Kidney (tissue), 14 donors: ENCODE measurements around the gene NOL12. TPM values are rescaled to one million over a fixed set of nuclear protein-coding genes. Genes with fewer than 3 reads are reported as not detected.

Experiments
- DNase-seq, 5 donors: peaks; one replicate each; pipeline ENCODE4 v3.0.0-alpha.2; 2013 to 2020
- FAIRE-seq: peaks from 2 replicates; lab custom pipeline; 2012; peaks lifted over from hg19 to GRCh38; lab: Jason Lieb, UNC
- H3K27ac ChIP-seq, 2 donors: one replicate each; pipeline ENCODE4 v1.7.0; 2013; ENCODE audit warnings: low read depth in 2 of 2, low read length in 2 of 2, inconsistent platforms in 1 of 2
- H3K27me3 ChIP-seq: one replicate; pipeline ENCODE4 v1.7.1; 2013; ENCODE audit warnings: low read length, inconsistent platforms; ENCODE audit not compliant: control insufficient read depth, insufficient read depth
- H3K36me3 ChIP-seq, 3 donors: one replicate each; pipeline versions ENCODE4 v1.7.0 to v1.7.1; 2013; ENCODE audit warnings: low read length in 3 of 3, control low read depth in 1 of 3, inconsistent platforms in 1 of 3; ENCODE audit not compliant: insufficient read depth in 3 of 3, control insufficient read depth in 2 of 3
- H3K4me1 ChIP-seq, 3 donors: one replicate each; pipeline versions ENCODE4 v1.7.0 to v1.7.1; 2013; ENCODE audit warnings: low read length in 3 of 3, inconsistent platforms in 1 of 3, low read depth in 1 of 3; ENCODE audit not compliant: control insufficient read depth in 2 of 3, insufficient read depth in 2 of 3
- H3K4me3 ChIP-seq, 3 donors: one replicate each; pipeline versions ENCODE4 v1.7.0 to v1.8.1; 2013; ENCODE audit warnings: low read length in 3 of 3, control low read depth in 1 of 3, inconsistent platforms in 1 of 3
- H3K9ac ChIP-seq, 3 donors: one replicate each; pipeline versions ENCODE4 v1.7.0 to v1.7.1; 2013; ENCODE audit warnings: low read length in 3 of 3, control low read depth in 1 of 3, inconsistent platforms in 1 of 3
- H3K9me3 ChIP-seq, 3 donors: one replicate each; pipeline versions ENCODE4 v1.7.0 to v1.7.1; 2013; ENCODE audit warnings: low read length in 3 of 3, control low read depth in 1 of 3, inconsistent platforms in 1 of 3; ENCODE audit not compliant: control insufficient read depth in 2 of 3, insufficient read depth in 1 of 3
- intact Hi-C: fragments of 100-400 bp; cut with DNase I; formaldehyde crosslinking; loops from one replicate; pipeline ENCODE4 v1.11.1; 2022
- polyA plus RNA-seq: library from polyadenylated mRNA; stranded (reverse); fragments of 350-450 nt; fragmentation: Illumina TruSeq; extraction: RNeasy Lipid Tissue Mini Kit (QIAGEN cat#74804); gene quantifications from one replicate; pipeline ENCODE4 v1.2.3, GENCODE V29; 2014; ENCODE audit warnings: low read depth, low replicate concordance; ENCODE audit not compliant: insufficient read depth
- total RNA-seq: library from RNA; stranded (reverse); fragmentation: NEBNext Ultra II Directional; extraction: Animal tissue kit (Norgen Biotek cat#: 25700); gene quantifications from one replicate; pipeline ENCODE4 v1.2.1, GENCODE V29; 2021
- TF ChIP-seq, protein P1 (sequence below): IDR thresholded peaks from 3 replicates; pipeline ENCODE4 v1.5.1; 2012; ENCODE audit warnings: mild to moderate bottlenecking, moderate library complexity, borderline replicate concordance; ENCODE audit not compliant: insufficient read depth; ENCODE audit errors: extremely low read depth
- donor health status: control.
- donor health status: control.
- donor health status: control.
- donor health status: control.
- donor health status: control.
- donor health status: DM: yes; HTN: yes; CAD: no.
- donor health status: Normal renal cell carcinoma (clear cell type).

Gene NOL12
- total and polyA plus RNA-seq, 2 donors from 2014 or later: 26.3 to 27.5 TPM

DNA sequence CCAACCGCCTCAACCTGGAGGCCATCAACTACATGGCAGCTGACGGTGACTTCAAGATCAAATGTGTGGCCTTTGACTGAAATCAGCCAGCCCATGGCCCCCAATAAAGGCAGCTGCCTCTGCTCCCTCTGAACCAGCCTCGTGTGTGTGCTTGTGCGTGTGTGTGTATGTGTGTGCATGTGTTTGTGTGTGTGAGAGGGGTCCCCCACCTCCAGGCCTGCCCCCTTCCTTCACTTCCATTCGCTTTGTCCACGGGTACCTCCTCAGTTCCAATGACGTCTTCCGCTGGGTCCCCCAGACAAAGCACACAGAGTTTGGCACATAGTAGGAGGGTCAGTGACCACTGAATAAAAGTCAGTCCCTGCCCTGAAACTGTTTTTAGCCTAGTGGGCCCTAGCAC, 6.5 kb upstream of the NOL12 start:
- FAIRE-seq: no peak
- no peaks in the 10 kb centered on the region for H3K36me3 ChIP-seq
- H3K4me3 ChIP-seq: no peak overlapping the region
- TF ChIP-seq, protein P1, sequence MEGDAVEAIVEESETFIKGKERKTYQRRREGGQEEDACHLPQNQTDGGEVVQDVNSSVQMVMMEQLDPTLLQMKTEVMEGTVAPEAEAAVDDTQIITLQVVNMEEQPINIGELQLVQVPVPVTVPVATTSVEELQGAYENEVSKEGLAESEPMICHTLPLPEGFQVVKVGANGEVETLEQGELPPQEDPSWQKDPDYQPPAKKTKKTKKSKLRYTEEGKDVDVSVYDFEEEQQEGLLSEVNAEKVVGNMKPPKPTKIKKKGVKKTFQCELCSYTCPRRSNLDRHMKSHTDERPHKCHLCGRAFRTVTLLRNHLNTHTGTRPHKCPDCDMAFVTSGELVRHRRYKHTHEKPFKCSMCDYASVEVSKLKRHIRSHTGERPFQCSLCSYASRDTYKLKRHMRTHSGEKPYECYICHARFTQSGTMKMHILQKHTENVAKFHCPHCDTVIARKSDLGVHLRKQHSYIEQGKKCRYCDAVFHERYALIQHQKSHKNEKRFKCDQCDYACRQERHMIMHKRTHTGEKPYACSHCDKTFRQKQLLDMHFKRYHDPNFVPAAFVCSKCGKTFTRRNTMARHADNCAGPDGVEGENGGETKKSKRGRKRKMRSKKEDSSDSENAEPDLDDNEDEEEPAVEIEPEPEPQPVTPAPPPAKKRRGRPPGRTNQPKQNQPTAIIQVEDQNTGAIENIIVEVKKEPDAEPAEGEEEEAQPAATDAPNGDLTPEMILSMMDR: no peak
- no peak overlapping the region for H3K9ac ChIP-seq
- H3K9me3 ChIP-seq: no peaks in the 10 kb centered on the region
- H3K4me1 ChIP-seq: peaks cover 0 to 9% (median 0%) of the 10 kb centered on the region in 3 donors
- no peak for DNase-seq
- intact Hi-C loops: loop anchor here (5.0 kb wide), 1 partner anchor 37 kb away; no protein-coding TSS in a partner anchor
- H3K27me3 ChIP-seq: no peaks in the 10 kb centered on the region
- H3K27ac ChIP-seq: no peak overlapping the region

DNA sequence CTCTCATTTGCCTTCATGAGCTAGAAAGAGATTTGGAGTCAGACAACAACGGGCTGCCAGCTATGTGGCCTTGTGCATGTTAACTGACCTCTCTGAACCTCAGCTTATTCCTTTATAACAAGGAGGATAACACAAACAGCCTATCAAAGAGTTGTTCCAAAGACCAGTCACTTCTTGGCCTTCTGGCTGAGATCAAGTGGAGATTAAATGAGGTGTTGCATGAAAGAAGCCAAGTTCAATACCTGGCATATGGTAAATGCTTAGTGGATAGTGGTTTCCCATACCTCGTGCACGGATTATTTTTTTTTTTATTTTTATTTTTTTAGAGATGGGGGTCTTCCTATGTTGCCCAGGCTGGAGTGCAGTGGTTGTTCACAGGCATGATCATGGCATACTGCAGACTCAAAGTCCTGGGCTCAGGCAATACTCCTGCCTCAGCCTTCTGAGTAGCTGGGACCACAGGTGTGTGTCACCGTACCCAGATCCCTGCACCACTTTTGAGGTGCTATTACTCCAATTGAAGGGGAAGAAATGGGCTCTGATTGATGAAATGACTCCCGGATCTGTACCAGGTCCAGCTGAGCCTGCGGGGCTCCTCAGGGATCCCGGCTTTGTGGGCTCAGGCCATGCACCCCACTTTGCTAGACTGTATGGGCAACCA, 5.8 kb upstream of the NOL12 start:
- no peak overlapping the region for H3K4me3 ChIP-seq
- H3K27ac ChIP-seq: no peak overlapping the region
- no peak for DNase-seq
- no peaks in the 10 kb centered on the region for H3K27me3 ChIP-seq
- no peaks in the 10 kb centered on the region for H3K9me3 ChIP-seq
- intact Hi-C loops: loop anchor here (5.0 kb wide), 1 partner anchor 38 kb away; no protein-coding TSS in a partner anchor
- H3K9ac ChIP-seq: no peak overlapping the region
- no peak for FAIRE-seq
- no peaks in the 10 kb centered on the region for H3K36me3 ChIP-seq
- peaks cover 0 to 7% (median 0%) of the 10 kb centered on the region in 3 donors for H3K4me1 ChIP-seq
- TF ChIP-seq, protein P1: no peak

DNA sequence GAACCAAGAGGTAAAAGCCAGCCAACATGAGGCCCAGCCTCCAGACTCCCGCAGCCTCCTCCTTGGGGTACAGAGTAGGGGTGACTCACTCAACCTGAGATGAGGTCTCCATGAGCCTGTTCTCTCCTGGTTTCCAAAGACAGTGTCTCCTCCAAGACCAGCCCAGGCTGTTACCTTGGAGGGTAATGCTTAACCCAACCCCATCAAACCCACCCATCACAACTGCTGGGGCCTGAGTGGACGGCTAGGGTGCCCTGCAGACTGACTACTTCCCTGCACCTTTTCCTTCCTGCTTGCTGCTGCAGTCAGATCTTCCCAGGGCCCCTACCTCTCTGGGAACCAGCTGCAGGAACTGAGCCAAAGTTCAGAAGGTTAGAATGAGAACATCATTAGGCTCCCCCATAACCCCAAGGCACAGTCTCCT, 5.1 kb upstream of the NOL12 start:
- TF ChIP-seq, protein P1: no peak
- Histone ChIP-seq H3K9me3 (no peaks in the 10 kb centered on the region), H3K27ac (no peak overlapping the region), H3K9ac (no peak overlapping the region), H3K27me3 (no peaks in the 10 kb centered on the region), H3K4me3 (no peak overlapping the region), H3K36me3 (no peaks in the 10 kb centered on the region), H3K4me1 (peaks cover 0 to 4% (median 0%) of the 10 kb centered on the region in 3 donors)
- FAIRE-seq (no peak), DNase-seq (no peak)
- intact Hi-C loops: loop anchor here (5.0 kb wide), 1 partner anchor 39 kb away; no protein-coding TSS in a partner anchor
